Testis (tissue), 3 donors: ENCODE results near the gene CARMIL3. TPM values are rescaled to one million over a fixed set of nuclear protein-coding genes. Genes with fewer than 3 reads are reported as not detected.

Source experiments
- DNase-seq: peaks from one replicate; pipeline ENCODE4 v3.0.0-alpha.2; 2019
- H3K27ac ChIP-seq, 2 donors: fragments of 200-600 bp; sonication (generic); one replicate each; pipeline ENCODE4 v1.5.1; 2019
- H3K27me3 ChIP-seq: fragments of 200-600 bp; sonication (generic); one replicate; pipeline ENCODE4 v1.5.1; 2019
- H3K36me3 ChIP-seq: fragments of 200-600 bp; sonication (generic); one replicate; pipeline ENCODE4 v1.5.1; 2017; ENCODE audit warnings: low read depth; ENCODE audit errors: missing control alignments
- H3K4me1 ChIP-seq: fragments of 200-600 bp; sonication (generic); one replicate; pipeline ENCODE4 v1.5.1; 2019
- H3K4me3 ChIP-seq, 2 donors: fragments of 200-600 bp; sonication (generic); one replicate each; pipeline ENCODE4 v1.5.1; 2017 to 2019
- H3K9me3 ChIP-seq: fragments of 200-600 bp; sonication (generic); one replicate; pipeline ENCODE4 v1.5.1; 2017
- POLR2A ChIP-seq: fragments of 450-650 bp; IDR thresholded peaks from one replicate; pipeline ENCODE4 v1.6.1; 2017; ENCODE audit warnings: antibody characterized with exemption, mild to moderate bottlenecking, moderate library complexity
- WGBS, 2 donors: methylation state at CpG; one replicate each; pipeline ENCODE4 v1.1.5; 2018; 5-methylcytosine and 5-hydroxymethylcytosine counted together
- intact Hi-C: fragments of 100-400 bp; cut with DNase I; formaldehyde crosslinking; loops from one replicate; pipeline ENCODE4 v1.15.1; 2023; ENCODE audit warnings: low total_unique reads
- polyA plus RNA-seq: library from polyadenylated mRNA; stranded (reverse); fragments of 350-450 nt; fragmentation: Illumina TruSeq; extraction: RNeasy Lipid Tissue Mini Kit (QIAGEN cat#74804); gene quantifications from one replicate; pipeline ENCODE4 v1.2.3, GENCODE V29; 2014; ENCODE audit warnings: low read depth, low replicate concordance; ENCODE audit not compliant: insufficient read depth
- total RNA-seq, 2 donors: library from RNA; depleted of rRNA; stranded (reverse); fragments of >200 nt; gene quantifications; one replicate each; pipeline ENCODE4 v1.2.3, GENCODE V29; 2016
- TF ChIP-seq, protein P1 (sequence below), 3 experiments: fragments of 450-650 bp in 2 of 3; fragments of 200-600 bp in 1 of 3; sonication (generic) in 1 of 3; IDR thresholded peaks; one replicate each; pipeline ENCODE4 v1.5.1; 2016 to 2019; ENCODE audit warnings: antibody characterized with exemption in 3 of 3, mild to moderate bottlenecking in 2 of 3, moderate library complexity in 1 of 3

CARMIL3 gene
- total and polyA plus RNA-seq, 3 donors from 2014 or later = 6.8 to 8.6 (median 7.7) TPM

DNA sequence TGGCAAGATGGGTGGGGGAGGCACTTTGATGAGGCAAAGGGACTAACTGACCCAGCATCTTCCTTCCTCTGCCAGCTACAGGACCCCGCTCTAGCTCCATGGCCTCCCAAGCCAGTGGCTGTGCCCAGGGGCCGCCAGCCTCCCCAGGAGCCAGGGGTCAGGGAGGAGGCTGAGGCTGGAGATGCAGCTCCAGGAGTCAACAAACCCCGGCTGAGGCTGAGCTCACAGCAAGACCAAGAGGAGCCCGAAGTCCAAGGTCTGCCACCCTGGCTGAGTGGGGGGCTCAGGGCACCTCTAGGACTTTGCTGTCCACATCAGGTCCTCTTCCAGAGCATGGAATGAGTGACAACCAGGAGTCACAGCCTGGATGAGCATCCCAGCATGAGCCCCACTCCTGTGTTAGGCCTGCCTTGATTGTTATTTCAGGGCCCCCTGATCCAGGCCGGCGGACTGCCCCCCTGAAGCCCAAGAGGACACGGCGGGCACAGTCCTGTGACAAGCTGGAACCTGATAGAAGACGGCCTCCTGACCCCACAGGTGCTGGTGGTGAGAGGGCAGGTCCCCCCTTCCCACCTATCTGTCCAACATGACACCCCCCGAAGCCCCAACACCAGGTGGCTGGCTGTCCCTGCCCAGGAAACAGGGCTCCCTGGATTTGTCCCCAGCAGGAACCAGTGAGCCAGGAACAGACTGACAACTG, 17.1 kb downstream of the CARMIL3 start:
- DNase-seq = no peak
- no peak overlapping the region for H3K27ac ChIP-seq
- 80 to 91% methylated on average over 1 to 10 of the region's 10 CpGs for whole genome bisulfite sequencing, 2 donors
- intact Hi-C loops = no loop called here
- no peaks in the 10 kb centered on the region for H3K27me3 ChIP-seq
- H3K4me3 ChIP-seq = no peak overlapping the region
- no peaks in the 10 kb centered on the region for H3K36me3 ChIP-seq
- no peaks in the 10 kb centered on the region for H3K9me3 ChIP-seq
- no peaks in the 10 kb centered on the region for H3K4me1 ChIP-seq
- TF ChIP-seq POLR2A = no peak
- TF ChIP-seq, protein P1, sequence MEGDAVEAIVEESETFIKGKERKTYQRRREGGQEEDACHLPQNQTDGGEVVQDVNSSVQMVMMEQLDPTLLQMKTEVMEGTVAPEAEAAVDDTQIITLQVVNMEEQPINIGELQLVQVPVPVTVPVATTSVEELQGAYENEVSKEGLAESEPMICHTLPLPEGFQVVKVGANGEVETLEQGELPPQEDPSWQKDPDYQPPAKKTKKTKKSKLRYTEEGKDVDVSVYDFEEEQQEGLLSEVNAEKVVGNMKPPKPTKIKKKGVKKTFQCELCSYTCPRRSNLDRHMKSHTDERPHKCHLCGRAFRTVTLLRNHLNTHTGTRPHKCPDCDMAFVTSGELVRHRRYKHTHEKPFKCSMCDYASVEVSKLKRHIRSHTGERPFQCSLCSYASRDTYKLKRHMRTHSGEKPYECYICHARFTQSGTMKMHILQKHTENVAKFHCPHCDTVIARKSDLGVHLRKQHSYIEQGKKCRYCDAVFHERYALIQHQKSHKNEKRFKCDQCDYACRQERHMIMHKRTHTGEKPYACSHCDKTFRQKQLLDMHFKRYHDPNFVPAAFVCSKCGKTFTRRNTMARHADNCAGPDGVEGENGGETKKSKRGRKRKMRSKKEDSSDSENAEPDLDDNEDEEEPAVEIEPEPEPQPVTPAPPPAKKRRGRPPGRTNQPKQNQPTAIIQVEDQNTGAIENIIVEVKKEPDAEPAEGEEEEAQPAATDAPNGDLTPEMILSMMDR (IDR thresholded peaks at IDR 0.05) = no peak

DNA sequence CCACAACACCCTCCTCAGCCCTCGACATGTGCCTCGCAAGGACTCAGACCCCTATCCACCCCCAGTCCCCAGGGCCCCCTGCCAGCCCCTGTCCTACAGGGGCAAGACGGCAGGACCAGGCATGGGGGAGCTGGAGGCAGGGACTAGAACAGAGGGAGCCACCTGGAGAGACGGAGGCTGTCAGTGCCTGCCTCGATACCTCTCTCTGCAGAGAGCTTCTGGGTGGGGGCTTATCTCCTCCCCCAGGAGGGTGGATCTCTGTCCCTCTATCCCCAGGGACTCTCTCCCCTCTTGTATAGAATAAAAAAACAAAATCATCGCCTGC, 17.6 kb downstream of the CARMIL3 start:
- Histone ChIP-seq H3K4me1 (no peaks in the 10 kb centered on the region), H3K4me3 (no peak overlapping the region), H3K36me3 (no peaks in the 10 kb centered on the region), H3K27me3 (no peaks in the 10 kb centered on the region), H3K27ac (no peak overlapping the region), H3K9me3 (no peaks in the 10 kb centered on the region)
- no peak for DNase-seq
- intact Hi-C loops = no loop called here
- WGBS, 2 donors = 77 to 87% methylated on average over 5 to 6 of the region's 6 CpGs
- no peak for TF ChIP-seq POLR2A
- TF ChIP-seq, protein P1 (IDR thresholded peaks at IDR 0.05) = no peak

DNA sequence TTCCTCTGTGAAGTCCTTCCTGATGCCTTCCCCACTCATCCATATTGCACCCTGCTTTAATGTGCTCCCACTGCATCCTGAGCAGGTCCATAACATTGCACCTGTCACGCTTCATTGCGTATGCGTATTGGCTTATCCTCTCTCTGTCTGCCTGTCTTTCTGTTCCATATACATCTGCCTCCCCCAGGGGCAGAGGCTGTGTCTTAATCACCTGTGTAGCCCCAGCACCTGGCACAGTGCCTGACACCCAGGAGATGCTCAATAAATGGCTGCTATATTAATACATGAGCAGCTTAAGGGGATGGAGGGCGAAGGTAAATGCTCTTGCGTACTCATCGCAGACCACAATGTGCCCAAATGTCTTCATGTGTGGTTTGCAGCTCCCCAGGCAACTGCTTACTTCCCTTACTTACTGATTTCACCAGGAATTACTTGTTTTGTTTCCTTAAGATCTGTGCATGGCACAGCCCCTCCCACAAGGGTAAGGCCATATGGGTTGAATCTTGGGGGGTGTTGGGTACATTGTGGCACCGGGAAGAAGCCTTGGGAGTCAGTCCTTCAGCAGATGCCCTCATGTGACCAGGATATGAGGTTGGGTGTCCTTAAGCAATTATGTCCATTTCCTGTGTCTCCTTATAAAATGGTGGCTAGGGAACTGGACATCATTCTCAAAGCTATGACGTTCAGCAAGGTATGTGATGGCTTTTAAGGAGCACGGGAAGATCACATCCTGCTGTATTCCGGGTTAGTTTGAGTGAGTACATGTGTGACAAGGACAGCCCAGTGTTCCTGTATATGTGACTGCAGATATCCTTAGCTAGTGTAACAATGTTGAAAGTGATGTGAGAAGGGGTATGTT, 18.7 kb downstream of the CARMIL3 start:
- H3K9me3 ChIP-seq = no peaks in the 10 kb centered on the region
- DNase-seq = no peak
- H3K36me3 ChIP-seq = no peaks in the 10 kb centered on the region
- no peak for TF ChIP-seq POLR2A
- TF ChIP-seq, protein P1 (IDR thresholded peaks at IDR 0.05) = no peak
- no peak overlapping the region for H3K27ac ChIP-seq
- WGBS, 2 donors = 82 to 87% methylated on average over 10 of the region's 10 CpGs
- no peaks in the 10 kb centered on the region for H3K27me3 ChIP-seq
- H3K4me1 ChIP-seq = no peaks in the 10 kb centered on the region
- H3K4me3 ChIP-seq = no peak overlapping the region
- intact Hi-C loops = no loop called here

DNA sequence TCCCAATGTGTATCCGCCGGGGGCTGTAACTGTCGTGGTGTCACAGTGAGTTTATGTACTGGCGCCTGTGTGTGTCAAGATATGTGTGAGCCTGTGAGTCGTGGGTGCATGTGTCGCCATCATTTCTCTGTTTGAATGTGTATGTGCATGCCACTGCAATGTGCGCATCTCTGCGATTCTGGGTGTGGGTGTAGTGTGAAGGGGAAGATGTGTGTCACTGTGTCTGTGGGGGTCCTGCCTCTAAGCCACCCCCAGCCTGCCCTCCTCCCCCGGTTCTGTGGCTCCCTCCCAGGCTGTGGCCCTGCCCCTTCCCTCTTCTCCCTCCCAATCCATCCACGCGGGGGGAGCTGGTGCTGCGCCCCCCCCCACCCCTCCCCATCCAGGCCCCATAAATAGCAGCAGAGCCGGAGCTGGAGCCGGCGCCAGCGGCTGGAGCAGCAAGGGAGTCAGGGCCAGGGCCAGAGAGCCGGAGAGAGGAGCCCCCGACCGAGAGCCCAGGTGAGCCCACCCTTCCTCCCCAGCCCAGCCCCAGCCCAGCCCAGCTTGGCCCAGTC, 19.4 kb downstream of the CARMIL3 start, which contains the start of gene CPNE6:
CPNE6 (plus strand) TSS at position 419 of the 554 bp plus-strand sequence. CDS start 1,375 bp downstream, outside the sequence.
- 53 to 64% methylated on average over 9 to 19 of the region's 19 CpGs for WGBS, 2 donors
- intact Hi-C loops = no loop called here
- no peak for DNase-seq
- Histone ChIP-seq H3K4me1 (no peaks in the 10 kb centered on the region), H3K4me3 (no peak within 1 kb of the TSS), H3K27me3 (no peaks in the 10 kb centered on the region), H3K9me3 (no peaks in the 10 kb centered on the region), H3K27ac (no peak within 1 kb of the TSS), H3K36me3 (no peaks in the 10 kb centered on the region)
- TF ChIP-seq, protein P1 (IDR thresholded peaks at IDR 0.05) = no peak
- no peak for TF ChIP-seq POLR2A
